ENCODE data around the gene ERAS.
"Not testable (repeated sequence)": the region's sequence is repeated elsewhere in the genome, so short reads cannot be mapped to it uniquely, and the experiment has no call there.

The ERAS gene

DNA sequence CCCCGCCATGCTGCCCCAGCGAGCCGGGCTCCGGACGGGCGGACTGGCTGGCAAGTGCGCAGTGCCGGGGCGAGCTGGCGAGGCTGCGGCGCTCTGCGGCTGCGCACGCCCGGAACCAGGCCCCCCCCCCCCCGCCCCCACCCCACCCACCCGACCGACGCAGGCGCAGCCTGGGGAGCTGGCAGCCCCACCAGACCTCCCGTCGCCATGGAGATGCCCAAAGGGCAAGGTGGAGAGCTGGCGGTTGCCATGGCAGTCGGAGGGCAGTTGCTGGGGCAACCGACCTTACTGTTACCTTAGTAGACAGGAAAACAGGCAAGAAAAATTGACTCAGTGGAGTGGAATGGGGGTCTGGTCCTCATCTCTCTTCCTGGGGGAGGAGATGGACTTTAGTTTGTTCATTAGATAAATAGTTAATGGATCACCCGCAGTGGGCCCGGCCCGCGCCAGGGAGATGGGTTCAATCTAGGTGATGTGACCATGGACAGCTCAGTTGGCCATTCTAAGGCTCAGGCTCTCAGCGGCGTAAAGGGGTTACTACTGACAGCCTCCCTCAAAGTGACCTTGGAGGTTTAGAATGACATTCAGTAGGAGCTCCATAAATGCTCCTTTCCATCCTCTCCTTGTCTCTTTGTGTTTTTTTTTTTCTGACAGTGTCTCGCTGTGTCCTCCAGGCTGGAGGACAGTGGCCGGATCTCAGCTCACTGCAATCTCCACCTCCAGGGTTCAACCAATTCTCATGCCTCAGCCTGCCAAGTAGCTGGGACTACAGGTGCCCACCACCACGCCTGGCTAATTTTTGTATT is 9.4 kb downstream of the ERAS start, which contains the start of gene PCSK1N:
PCSK1N (minus strand) TSS at position 87 of the 806 bp plus-strand sequence; CDS start at position 9, 78 bp downstream.
- Histone ChIP-seq H3K79me1 (ENCODE audit: low read length) (no peaks in the 10 kb centered on the region), H3K4ac (ENCODE audit: low read depth, low read length) (no peak within 1 kb of the TSS), H3K18ac (ENCODE audit: low read length) (no peak within 1 kb of the TSS), H2BK5ac (ENCODE audit: low read length) (no peak within 1 kb of the TSS), H2BK120ac (ENCODE audit: low read depth, low read length) (no peak within 1 kb of the TSS), H2BK15ac (replicated peaks; ENCODE audit: low read depth) (no peak within 1 kb of the TSS), H4K5ac (ENCODE audit: low read length) (no peak within 1 kb of the TSS), H3K27ac (ENCODE audit: low read depth, low read length) (no peak within 1 kb of the TSS), H3K4me3 (ENCODE audit: low read length) (no peak within 1 kb of the TSS), H3K27me3 (ENCODE audit: insufficient read depth, low read length, poor library complexity) (peaks cover 15% of the 10 kb centered on the region), H3K23ac (ENCODE audit: low read length) (no peak within 1 kb of the TSS), H3K36me3 (ENCODE audit: control insufficient read depth, insufficient read depth, low read length) (no peaks in the 10 kb centered on the region), H3K9ac (ENCODE audit: low read length) (no peak within 1 kb of the TSS), H3K4me1 (ENCODE audit: control insufficient read depth, low read depth, low read length) (no peaks in the 10 kb centered on the region), H3K56ac (ENCODE audit: low read length) (no peak within 1 kb of the TSS), H3K4me2 (ENCODE audit: low read length) (peak within 1 kb of the TSS; percentile 29), H3K79me2 (ENCODE audit: control insufficient read depth, insufficient read depth, low read length) (no peaks in the 10 kb centered on the region), H4K8ac (ENCODE audit: low read depth, low read length) (no peak within 1 kb of the TSS), H2AK5ac (ENCODE audit: low read length) (no peak within 1 kb of the TSS)
- DNase-seq, result peak; percentile 56
- no CpG with 5 or more reads among the region's 35 CpGs for WGBS (ENCODE audit: extremely low coverage, insufficient coverage, low lambda C conversion rate)

DNA sequence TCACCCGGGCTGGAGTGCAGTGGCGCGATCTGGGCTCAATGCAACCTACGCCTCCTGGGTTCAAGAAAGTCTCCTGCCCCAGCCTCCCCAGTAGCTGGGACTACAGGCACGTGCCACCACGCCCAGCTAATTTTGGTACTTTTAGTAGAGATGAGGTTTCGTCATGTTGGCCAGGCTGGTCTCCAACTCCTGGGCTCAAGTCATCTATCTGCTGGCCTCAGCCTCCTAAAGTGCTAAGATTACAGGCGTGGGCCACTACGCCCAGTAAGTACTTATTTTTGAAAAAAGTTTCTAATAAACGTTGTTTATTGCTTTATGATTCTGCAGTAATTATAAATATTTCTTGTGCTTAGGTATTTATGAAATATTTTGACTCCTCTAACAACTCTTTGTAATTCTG is 13.4 kb downstream of the ERAS start:
- Histone ChIP-seq H4K8ac (ENCODE audit: low read depth, low read length) (no peak overlapping the region), H3K4ac (ENCODE audit: low read depth, low read length) (no peak overlapping the region), H3K79me2 (ENCODE audit: control insufficient read depth, insufficient read depth, low read length) (no peaks in the 10 kb centered on the region), H3K4me1 (ENCODE audit: control insufficient read depth, low read depth, low read length) (no peaks in the 10 kb centered on the region), H3K27ac (ENCODE audit: low read depth, low read length) (no peak overlapping the region), H3K4me3 (ENCODE audit: low read length) (no peak overlapping the region), H3K56ac (ENCODE audit: low read length) (no peak overlapping the region), H3K27me3 (ENCODE audit: insufficient read depth, low read length, poor library complexity) (peaks cover 5% of the 10 kb centered on the region), H2BK120ac (ENCODE audit: low read depth, low read length) (no peak overlapping the region), H2BK15ac (replicated peaks; ENCODE audit: low read depth) (no peak overlapping the region), H3K79me1 (ENCODE audit: low read length) (no peaks in the 10 kb centered on the region), H3K23ac (ENCODE audit: low read length) (no peak overlapping the region), H3K9ac (ENCODE audit: low read length) (no peak overlapping the region), H4K5ac (ENCODE audit: low read length) (no peak overlapping the region), H3K4me2 (ENCODE audit: low read length) (no peak overlapping the region), H2AK5ac (ENCODE audit: low read length) (no peak overlapping the region), H2BK5ac (ENCODE audit: low read length) (no peak overlapping the region), H3K36me3 (ENCODE audit: control insufficient read depth, insufficient read depth, low read length) (no peaks in the 10 kb centered on the region), H3K18ac (ENCODE audit: low read length) (no peak overlapping the region)
- no peak for DNase-seq
- no CpG with 5 or more reads among the region's 10 CpGs for WGBS (ENCODE audit: extremely low coverage, insufficient coverage, low lambda C conversion rate)

DNA sequence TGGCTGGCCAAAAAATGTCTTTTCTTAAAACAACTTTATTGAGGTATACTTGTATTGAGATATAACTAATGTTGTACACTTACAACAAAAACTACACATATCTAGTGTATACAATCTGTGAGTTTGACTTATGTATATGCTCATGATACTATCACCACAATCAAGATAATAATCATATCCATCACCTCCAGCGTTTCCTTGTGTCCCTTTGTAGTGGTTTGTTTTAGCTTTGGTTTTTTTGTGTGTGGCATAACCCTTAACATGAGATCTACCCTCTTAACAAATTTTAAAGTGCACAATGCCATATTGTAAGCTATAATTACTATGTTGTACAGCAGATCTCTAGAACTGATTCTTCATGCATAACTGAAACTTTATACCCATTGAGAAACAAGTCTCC is 22.5 kb downstream of the ERAS start:
- no peaks in the 10 kb centered on the region for H3K36me3 ChIP-seq (ENCODE audit: control insufficient read depth, insufficient read depth, low read length)
- H4K5ac ChIP-seq (ENCODE audit: low read length), result no peak overlapping the region
- H3K9ac ChIP-seq (ENCODE audit: low read length), result no peak overlapping the region
- no peaks in the 10 kb centered on the region for H3K27me3 ChIP-seq (ENCODE audit: insufficient read depth, low read length, poor library complexity)
- H3K18ac ChIP-seq (ENCODE audit: low read length), result no peak overlapping the region
- no peak overlapping the region for H3K56ac ChIP-seq (ENCODE audit: low read length)
- no peak overlapping the region for H3K4me2 ChIP-seq (ENCODE audit: low read length)
- no peak overlapping the region for H3K4me3 ChIP-seq (ENCODE audit: low read length)
- no peaks in the 10 kb centered on the region for H3K79me2 ChIP-seq (ENCODE audit: control insufficient read depth, insufficient read depth, low read length)
- H2AK5ac ChIP-seq (ENCODE audit: low read length), result no peak overlapping the region
- H3K4ac ChIP-seq (ENCODE audit: low read depth, low read length), result no peak overlapping the region
- DNase-seq, result no peak
- H2BK120ac ChIP-seq (ENCODE audit: low read depth, low read length), result no peak overlapping the region
- no peaks in the 10 kb centered on the region for H3K4me1 ChIP-seq (ENCODE audit: control insufficient read depth, low read depth, low read length)
- H2BK5ac ChIP-seq (ENCODE audit: low read length), result no peak overlapping the region
- no CpG with 5 or more reads among the region's 1 CpG for WGBS (ENCODE audit: extremely low coverage, insufficient coverage, low lambda C conversion rate)
- H3K79me1 ChIP-seq (ENCODE audit: low read length), result no peaks in the 10 kb centered on the region
- no peak overlapping the region for H2BK15ac ChIP-seq (replicated peaks; ENCODE audit: low read depth)
- no peak overlapping the region for H3K23ac ChIP-seq (ENCODE audit: low read length)
- no peak overlapping the region for H3K27ac ChIP-seq (ENCODE audit: low read depth, low read length)
- H4K8ac ChIP-seq (ENCODE audit: low read depth, low read length), result no peak overlapping the region

- H2BK120ac ChIP-seq (ENCODE audit: low read depth, low read length), result no peak overlapping the region
- H3K27ac ChIP-seq (ENCODE audit: low read depth, low read length), result no peak overlapping the region
- H3K4me2 ChIP-seq (ENCODE audit: low read length), result no peak overlapping the region
- H3K23ac ChIP-seq (ENCODE audit: low read length), result no peak overlapping the region
- no peaks in the 10 kb centered on the region for H3K79me2 ChIP-seq (ENCODE audit: control insufficient read depth, insufficient read depth, low read length)
- no peak overlapping the region for H3K9ac ChIP-seq (ENCODE audit: low read length)
- H3K79me1 ChIP-seq (ENCODE audit: low read length), result no peaks in the 10 kb centered on the region
- H2BK5ac ChIP-seq (ENCODE audit: low read length), result no peak overlapping the region
- DNase-seq, result no peak
- no peak overlapping the region for H2BK15ac ChIP-seq (replicated peaks; ENCODE audit: low read depth)
- no peak overlapping the region for H3K4me3 ChIP-seq (ENCODE audit: low read length)
- no peak overlapping the region for H3K18ac ChIP-seq (ENCODE audit: low read length)
- no peak overlapping the region for H4K5ac ChIP-seq (ENCODE audit: low read length)
- H3K36me3 ChIP-seq (ENCODE audit: control insufficient read depth, insufficient read depth, low read length), result no peaks in the 10 kb centered on the region
- no CpG with 5 or more reads among the region's 7 CpGs for WGBS (ENCODE audit: extremely low coverage, insufficient coverage, low lambda C conversion rate)
- no peak overlapping the region for H2AK5ac ChIP-seq (ENCODE audit: low read length)
- no peaks in the 10 kb centered on the region for H3K4me1 ChIP-seq (ENCODE audit: control insufficient read depth, low read depth, low read length)
- H3K27me3 ChIP-seq (ENCODE audit: insufficient read depth, low read length, poor library complexity), result no peaks in the 10 kb centered on the region
- H4K8ac ChIP-seq (ENCODE audit: low read depth, low read length), result no peak overlapping the region
- no peak overlapping the region for H3K4ac ChIP-seq (ENCODE audit: low read depth, low read length)
- H3K56ac ChIP-seq (ENCODE audit: low read length), result no peak overlapping the region
These were observed 26.5 kb downstream of the ERAS start for GRCh38 chrX:48852857-48853256.

DNA sequence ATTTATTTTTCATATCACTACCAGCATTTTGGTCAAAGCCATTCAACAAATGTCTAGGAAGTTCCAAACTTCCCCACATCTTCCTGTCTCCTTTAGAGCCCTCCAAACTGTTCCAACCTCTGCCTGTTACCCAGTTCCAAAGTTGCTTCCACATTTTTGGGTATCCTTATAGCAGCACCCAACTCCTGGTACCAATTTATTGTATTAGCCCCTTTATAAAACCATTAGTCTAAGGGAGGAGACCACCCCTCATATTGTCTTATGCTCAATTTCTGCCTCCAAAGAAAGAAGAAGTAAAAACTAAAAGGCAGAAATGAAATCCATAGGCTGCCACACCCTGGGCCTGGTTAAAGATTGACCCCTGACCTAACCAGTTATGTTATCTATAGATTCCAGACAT is 27.2 kb downstream of the ERAS start:
- H2BK5ac ChIP-seq (ENCODE audit: low read length); H3K4me2 ChIP-seq (ENCODE audit: low read length); H3K4me1 ChIP-seq (ENCODE audit: control insufficient read depth, low read depth, low read length); H3K36me3 ChIP-seq (ENCODE audit: control insufficient read depth, insufficient read depth, low read length); H2BK120ac ChIP-seq (ENCODE audit: low read depth, low read length); H3K4ac ChIP-seq (ENCODE audit: low read depth, low read length); H3K23ac ChIP-seq (ENCODE audit: low read length); H2BK15ac ChIP-seq (replicated peaks; ENCODE audit: low read depth); H3K79me1 ChIP-seq (ENCODE audit: low read length); H3K56ac ChIP-seq (ENCODE audit: low read length); DNase-seq; H3K18ac ChIP-seq (ENCODE audit: low read length); H4K5ac ChIP-seq (ENCODE audit: low read length); H3K27me3 ChIP-seq (ENCODE audit: insufficient read depth, low read length, poor library complexity); H3K9ac ChIP-seq (ENCODE audit: low read length); H3K79me2 ChIP-seq (ENCODE audit: control insufficient read depth, insufficient read depth, low read length); H4K8ac ChIP-seq (ENCODE audit: low read depth, low read length); H2AK5ac ChIP-seq (ENCODE audit: low read length); H3K27ac ChIP-seq (ENCODE audit: low read depth, low read length); H3K4me3 ChIP-seq (ENCODE audit: low read length): not testable (repeated sequence)
